CD4-positive, alpha-beta T cell treated with Interleukin-10 for 1 hour (primary cell): ENCODE data around the gene RNF114.
"Not testable (repeated sequence)": the region's sequence is repeated elsewhere in the genome, so short reads cannot be mapped to it uniquely, and the experiment has no call there.

ENCODE experiments used
- DNase-seq: peaks from one replicate; pipeline ENCODE4 v3.0.0-alpha.2; 2020

The RNF114 gene

DNA sequence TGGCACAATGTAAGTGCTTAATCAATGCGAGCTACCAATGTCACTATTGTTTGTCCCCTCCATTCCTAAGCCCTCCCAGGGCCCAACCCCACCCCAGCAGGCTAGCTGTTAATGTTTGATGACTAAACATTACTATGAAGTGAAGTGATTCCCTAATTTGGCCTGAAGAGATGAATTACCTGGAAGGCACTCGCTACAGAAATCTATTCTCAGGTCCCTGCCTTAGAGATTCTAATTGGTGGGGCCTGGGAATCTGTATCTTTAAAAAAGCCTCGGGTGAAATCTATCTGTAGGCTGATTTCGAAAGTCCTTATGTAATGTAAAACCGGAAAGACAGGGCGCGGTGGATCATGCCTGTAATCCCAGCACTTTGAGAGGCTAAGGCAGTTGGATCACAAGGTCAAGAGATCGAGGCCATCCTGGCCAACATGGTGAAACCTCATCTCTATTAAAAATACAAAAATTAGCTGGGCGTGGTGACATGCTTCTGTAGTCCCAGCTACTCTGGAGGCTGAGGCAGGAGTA lies 29.6 kb downstream of the RNF114 start:
- no peak for DNase-seq

DNA sequence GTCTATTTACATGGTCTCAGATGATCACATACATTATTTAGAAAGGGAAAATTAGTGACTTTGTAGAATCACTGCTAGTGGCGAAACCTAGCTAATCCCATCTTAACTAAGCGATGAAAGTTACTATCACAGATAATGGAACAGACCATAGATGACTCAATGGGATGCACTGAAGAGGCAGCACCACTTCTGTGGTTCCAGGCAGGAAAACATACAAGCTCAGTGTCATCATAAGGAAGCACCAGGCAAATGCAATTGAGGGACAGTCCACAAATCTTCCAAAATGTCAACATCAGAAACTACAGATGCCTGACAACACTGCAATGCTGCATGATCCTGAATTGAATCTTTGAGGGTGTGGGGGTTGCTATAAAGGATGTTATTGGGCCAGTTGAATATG lies 30.7 kb downstream of the RNF114 start:
- no peak for DNase-seq

DNA sequence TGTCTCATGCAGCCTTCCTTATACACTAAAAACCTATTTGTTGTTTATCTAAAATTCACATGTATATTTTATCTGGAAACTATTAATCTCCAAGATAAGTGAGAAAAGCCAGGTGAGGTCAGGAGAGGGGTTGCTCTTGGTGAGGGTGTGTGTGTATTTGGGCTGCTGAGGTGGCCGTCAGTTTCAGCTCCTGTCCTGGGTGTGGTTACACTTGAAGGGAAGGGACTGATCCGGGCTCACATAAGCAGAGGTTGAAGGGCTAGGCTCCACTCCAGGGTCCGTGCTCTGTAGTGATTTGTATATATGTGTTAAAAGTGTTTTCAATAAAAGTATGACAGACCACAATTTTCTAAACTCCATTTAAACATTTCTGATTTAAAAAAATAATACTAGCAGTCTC lies 33.0 kb downstream of the RNF114 start:
- DNase-seq = no peak

DNA sequence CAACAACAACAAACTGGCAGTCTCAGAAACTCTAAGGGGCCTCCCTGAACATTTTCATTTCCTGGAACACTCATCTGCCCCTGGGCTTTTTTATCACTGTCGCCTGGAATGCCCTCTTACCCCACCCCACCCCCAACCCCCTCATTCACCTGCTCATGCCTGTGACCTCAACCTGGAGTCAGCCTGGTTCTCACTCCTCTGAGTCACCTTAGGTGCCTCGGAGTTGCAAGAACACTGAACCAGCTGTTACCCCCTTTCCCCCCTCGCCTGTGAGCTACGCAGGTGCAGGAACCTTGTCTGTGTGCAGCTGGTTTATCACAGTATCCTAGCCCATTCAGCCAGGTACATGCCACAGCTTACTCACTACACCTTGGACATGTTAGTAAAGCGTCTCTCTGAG lies 33.7 kb downstream of the RNF114 start:
- DNase-seq = no peak

DNA sequence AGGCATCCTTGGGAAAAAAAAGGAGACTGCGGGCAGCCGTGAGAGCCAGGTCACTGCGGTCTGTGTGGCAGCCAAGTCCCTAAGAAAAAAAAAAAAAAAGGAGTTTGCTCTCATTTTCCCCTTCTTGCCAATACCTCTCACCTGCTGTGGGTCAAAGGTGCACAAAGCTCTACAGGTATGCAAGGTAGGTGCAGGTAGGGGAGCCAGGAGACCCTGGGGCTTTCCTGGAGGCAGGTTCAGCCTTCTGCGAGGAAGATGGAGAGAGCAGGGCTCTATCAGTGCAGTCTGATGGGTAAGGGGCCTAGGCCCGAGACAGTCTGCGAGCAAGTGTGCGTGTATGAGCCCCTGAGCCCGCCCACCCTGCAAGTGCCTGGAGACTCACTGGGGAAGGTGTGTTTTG lies 34.3 kb downstream of the RNF114 start:
- DNase-seq = no peak

DNA sequence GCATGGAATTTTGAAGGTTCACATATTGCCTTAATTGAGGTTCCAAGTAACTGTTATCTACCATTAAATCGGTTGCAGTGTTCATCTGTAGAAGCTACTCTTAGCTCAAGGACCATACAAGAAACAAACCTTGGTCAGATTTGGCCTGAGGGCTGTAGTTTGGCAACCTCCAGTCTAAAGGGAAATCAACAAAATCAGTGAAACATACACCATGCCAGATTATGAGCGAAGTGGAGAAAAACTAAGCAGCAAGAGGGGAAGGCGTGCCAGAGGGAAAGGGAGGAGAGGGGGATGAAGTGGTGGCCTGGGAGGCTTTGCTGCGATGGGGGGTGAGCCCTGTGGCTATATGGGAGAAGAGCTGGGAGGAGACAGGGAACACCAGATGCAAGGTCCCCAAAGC lies 37.8 kb downstream of the RNF114 start:
- DNase-seq = no peak

DNA sequence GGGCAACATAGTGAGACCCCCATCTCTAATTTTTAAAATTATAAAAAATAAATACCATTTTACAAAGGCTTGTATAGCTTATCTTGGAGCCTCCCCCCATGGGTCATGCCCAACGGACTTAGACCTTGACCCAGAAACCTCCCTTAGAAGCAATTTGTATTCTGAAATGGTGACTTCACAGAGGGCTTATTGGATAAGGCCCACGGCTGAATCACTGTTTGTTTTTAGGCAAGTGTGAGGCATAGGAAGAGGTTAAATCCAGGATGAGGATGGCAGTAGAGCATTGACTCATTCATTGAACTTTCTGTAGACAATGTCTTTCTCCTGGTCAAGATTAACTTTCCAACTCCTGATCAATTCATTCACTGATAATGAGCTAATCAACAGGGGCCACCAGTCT lies 40.3 kb downstream of the RNF114 start:
- DNase-seq = no peak

DNA sequence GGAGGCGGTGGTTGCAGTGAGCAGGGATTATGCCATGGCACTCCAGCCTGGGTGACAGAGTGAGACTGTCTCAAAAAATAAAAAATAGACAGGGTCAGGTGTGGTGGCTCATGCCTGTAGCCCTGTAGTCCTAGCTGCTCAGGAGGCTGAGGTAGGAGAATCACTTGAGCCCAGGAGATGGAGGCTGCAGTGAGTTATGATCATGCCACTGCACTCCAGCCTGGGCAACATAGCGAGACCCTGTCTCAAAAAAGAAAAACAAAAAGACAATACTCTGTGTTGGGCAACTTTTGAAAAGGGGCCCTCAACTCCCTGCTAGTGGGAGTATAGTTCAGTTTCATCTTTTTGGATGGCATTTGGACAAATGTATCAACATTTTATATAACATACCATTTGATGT lies 41.5 kb downstream of the RNF114 start:
- DNase-seq = not testable (repeated sequence)

DNA sequence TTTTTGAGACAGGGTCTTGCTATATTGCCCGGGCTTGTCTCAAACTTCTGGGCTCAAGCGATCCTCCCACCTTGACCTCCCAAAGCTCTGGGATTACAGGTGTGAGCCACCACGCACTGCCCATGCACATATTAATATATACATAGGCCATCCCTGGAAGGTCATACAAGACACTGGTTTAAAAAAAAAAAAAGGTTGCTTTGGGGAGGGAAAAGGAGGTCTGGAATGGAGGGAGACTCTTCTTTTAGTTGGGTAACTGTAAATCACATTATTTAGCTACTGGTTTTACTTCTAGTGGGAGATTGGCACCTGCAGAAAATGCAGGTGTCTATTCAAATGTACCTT lies 42.5 kb downstream of the RNF114 start:
- no peak for DNase-seq

DNA sequence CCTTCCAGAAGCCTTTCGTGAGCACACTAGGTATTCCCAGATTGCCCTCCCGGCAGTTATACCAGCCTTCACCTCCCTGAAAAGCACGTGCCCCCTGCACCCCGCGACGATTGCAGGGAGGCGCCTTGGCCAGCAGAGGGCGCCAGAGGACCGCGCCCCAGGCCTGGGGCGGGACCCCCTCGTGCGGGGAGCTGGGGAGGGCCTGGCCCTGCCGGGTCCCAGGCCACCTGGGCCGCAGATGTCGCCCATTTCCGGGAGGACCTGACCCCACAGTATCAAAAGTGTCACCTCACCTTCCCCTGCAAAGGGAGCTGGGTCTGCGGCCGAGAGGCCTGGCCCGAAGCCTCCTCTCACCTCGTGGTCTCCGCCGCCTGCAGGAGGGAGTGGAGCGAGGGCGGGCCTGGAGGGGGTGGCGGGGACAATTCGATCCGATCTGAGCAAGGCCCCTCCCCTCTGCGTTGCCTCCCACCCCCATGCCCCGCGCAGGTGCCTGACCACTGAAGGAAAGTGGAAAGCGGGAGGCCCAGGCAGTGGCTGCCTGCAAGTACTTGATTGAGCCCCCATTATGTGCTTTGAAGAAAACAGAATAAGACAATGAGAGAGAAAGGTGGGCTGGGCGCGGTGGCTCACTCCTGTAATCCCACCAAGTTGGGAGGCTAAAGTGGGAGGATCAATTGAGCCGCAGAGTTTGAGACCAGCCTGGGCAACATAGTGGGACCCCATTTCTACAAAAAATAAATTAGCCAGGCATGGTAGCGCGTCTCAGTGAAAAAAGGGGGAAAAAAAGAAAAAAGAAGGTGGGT lies 43.0 kb downstream of the RNF114 start:
- DNase-seq = peak; percentile 69

DNA sequence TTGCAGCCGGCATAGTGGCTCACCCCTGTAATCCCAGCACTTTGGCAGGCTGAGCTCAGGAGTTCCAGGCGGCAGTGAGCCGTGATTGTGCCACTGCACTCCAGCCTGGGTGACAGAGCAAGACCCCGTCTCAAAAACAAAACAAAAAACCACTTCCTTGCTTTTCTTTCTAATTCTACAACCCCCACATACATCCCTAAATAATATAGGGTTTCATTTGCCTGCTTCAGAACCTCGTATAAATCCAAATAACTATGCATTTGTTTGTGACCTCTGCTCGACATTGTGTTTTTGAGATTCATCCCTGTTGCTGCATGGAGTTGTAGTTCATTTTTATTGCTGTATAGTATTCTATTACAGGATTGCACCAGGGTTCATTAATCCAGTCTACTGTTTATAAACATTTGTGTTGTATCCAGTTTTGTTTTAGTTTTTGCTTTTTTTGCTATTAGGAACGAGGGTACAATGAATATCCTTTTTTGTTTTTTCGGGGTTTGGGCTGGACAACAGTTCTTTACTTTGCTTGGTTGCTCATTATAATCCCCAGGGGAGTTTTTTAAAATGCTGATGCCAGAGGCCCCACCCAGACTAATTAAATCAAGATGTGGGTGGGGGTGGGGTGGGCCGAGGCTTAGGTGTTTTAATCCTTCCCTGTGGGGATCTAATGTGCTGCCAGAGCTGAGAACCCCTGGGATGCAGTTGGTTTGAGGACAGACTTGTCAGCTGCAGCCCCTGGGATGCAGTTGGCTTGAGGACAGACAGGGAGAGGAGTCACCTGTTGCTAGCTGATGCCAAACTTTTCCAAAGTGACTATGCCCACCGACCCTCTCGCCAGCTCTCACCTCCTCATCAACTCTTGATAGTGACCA lies 44.2 kb downstream of the RNF114 start:
- no peak for DNase-seq

DNA sequence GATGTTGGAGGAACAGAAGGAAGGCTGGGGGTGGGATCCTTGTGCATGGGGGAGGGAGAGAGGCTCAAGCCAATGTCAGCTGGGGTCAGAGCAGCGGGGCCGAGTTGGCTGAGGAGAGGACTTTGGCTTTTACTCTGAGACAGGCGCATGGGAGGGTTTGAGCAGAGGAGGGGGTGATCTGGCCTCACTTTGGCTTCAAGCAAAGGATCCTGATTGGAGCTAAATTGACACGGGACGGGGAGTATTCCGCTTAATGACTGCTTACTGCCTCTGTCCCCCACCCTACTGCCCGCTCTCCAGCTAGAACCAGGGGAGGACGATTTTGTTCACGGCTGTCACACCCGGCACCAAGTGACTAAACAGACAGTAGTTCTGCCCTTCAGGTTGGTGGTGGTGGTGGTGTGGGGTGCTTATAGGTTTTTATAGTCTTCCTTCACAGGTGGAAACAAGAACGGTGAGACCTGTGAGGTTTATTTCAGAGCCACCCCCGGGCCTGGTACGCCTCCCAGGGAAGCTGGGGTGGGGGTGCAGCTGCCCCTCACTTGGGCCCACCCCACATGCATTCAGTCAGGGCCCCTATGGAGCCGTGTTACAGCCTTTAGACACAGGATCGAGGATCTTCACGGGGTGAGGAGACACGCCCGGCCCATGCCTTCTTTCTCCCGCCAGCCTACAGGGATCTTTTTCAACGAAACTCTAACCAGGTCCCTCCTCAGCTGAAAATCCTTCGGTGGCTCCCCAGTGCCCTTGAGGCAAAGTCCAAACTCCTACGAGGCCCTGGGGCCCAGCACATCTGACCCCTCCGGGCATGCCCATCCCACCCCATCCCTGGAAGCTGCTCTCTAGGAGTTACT lies 45.2 kb downstream of the RNF114 start:
- DNase-seq = no peak

DNA sequence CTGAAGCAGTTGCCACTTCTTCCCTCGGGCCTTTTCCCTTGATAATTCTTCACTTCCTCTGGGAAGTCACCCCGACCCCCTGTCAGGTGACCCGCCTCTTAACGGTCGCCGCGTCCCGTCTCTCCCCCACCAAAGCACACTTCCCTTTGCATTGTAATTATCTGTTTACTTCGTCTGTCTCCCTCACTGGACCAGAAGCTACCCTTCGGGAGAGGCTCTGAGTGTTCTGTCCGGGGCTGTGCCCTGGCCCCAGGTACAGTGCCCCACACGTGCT lies 45.8 kb downstream of the RNF114 start:
- DNase-seq = no peak

DNA sequence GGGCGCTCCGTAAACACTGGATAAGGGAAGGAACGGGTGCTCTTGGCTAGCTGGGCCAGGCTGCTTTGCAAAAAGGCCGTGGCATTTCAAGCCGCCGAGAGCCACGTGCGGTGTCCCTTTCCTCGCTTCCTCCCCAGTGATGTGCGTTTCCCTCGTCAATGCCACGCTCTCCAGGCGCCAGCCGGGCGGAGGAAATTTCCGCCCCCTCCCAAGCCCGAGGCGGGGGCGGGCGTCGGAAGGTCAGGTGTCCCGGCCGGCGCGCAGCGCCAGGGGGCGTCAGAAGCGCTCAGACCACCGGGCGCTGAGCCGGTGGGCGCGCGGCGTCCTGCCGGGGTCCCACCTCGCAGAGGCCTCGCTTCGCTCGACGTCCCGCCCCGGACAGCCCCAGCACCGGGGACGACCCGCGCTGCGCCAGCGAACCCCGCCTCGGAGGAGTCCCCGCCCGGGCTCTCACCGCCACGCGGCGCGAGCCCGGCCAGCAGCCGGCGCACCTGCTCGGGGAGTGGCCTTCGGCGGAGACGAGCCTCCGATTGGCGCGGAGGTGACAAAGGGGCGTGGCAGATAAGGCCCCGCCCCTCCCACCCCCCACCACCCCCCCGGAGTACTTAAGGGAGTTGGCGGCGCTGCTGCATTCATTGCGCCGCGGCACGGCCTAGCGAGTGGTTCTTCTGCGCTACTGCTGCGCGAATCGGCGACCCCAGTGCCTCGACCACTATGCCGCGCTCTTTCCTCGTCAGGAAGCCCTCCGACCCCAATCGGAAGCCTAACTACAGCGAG lies 46.3 kb downstream of the RNF114 start, which contains the start of gene SNAI1:
SNAI1 (plus strand) TSS at position 635 of the 777 bp plus-strand sequence; CDS start at position 715, 80 bp downstream.
- DNase-seq = peak; percentile 88

DNA sequence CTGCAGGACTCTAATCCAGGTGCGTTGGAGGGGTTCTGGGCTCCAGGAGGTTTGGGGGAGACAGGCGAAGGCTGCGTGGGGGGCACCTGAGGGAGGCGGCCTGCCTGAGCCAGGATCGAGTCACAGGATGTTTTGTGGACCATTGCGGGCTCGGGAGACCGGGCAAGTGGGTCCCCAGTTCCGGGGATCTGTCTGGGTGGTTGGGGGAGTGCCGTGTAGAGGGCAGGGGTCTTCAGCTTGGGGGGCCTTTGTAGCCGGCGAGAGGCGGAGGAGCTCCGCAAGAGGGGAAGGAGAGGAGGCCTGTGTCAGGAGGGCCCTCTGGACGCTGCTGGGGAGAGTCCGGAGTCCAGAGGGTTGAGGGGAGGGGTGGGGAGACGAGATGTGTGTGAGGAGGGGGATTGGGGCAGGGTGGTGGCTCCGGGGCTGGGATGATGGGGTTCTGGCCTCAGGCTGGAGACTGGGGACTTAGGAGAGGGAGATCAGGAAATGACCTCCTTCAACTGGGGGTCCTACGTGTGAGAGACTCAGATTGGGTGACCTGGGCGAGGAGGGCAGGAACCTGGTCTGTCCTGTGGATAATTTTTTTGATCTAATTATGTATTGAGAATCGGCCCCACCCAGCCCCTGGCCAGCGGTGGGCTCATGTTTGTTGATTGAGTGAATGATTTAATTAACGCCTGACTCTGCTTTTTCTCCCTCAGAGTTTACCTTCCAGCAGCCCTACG lies 47.1 kb downstream of the RNF114 start:
- DNase-seq = no peak

DNA sequence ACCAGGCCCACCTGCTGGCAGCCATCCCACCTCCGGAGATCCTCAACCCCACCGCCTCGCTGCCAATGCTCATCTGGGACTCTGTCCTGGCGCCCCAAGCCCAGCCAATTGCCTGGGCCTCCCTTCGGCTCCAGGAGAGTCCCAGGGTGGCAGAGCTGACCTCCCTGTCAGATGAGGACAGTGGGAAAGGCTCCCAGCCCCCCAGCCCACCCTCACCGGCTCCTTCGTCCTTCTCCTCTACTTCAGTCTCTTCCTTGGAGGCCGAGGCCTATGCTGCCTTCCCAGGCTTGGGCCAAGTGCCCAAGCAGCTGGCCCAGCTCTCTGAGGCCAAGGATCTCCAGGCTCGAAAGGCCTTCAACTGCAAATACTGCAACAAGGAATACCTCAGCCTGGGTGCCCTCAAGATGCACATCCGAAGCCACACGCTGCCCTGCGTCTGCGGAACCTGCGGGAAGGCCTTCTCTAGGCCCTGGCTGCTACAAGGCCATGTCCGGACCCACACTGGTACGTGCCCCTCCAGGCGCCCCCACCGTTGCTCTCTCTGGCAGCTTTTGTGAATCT lies 47.7 kb downstream of the RNF114 start:
- DNase-seq = no peak

DNA sequence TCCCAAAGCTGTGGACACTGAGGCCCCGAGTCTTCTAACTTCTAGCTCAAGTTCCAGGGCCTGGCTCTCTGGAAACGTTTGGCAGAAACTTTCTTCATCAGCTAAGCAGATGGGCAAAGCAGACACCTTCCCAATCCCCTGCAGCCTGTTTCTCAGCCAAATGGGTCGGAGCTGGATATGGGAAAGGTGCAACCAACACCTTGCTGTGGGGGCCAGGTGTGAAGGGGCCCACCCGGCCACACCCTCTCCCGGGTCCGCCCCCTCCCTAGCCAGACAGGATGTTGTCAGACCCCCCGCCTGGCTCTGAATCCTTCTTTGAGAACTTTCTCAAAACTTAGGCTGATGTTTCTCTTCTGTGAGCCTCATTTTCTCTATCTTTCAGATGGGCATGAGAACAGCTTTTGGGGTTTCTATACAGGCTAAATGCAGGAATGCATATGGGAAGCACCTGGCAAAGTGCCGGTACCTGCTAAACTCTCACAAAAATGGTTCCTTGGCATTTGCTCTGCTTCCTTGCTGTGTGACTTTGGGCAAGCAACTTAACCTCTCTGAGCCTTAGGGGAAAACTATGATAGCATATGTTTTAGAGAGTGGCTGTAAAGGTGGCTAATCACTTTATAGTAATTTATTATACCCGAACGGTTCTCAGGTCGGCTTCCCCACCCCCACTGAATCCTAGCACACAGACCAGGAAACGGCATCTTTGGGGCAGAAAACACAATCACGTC lies 48.4 kb downstream of the RNF114 start:
- DNase-seq = no peak

DNA sequence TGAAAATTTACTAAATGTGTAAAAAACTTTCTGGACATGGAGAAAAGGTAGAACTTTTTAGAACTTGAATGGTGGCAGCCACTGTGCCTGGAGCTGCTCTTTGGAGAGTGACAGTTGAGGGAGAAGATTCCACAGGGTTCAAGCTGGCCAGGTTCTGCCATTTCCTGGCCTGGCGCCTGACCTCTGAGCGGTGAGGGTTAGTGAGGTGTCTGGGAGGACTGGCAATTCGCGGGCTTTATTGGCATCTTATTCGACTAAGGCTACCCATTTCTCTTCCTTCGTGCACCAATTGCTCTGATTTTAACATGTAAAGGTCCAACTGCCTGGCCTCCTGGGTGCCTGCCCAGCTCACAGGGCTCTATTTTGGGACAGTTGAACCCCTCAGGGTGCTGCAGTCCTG lies 49.0 kb downstream of the RNF114 start:
- DNase-seq = no peak

DNA sequence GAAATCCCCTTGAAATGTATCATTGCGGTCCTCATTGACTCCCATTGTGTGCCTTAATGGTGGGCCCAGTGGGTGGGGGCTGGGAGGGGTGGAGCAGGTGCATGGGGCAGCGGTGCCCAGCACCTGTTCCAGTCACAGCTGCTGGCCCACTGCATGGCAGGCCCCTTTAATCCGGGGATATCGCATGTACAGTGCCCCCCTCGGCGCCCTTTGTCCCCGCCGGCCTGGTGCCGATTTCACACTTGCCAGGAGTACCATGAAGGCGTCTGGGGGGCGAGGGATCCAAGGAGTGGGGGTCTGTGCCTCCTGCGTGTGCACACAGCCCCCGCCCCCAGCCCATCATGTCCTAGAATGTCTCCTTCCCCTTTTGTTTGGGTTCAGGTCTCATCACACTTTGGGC lies 49.4 kb downstream of the RNF114 start:
- DNase-seq = no peak

DNA sequence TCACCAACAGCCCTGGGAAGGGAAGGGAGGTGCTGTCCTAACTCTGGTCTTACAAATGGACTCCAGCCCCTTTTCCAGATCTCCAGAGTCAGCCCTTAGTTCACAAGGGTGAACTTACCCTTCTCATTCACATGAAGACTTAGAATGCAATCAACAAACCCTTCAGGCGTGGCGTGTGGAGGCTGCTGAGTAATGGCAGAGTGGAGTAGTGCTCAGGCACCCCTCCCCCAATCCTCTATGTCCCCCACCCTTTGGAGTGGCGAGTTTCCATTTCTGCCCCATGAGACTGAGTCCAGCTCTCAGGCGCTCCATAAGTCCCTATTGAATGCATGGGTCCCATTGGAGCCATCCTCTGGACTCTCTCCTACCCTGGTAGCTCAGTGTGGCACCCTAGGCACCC lies 49.9 kb downstream of the RNF114 start:
- no peak for DNase-seq
